ENCODE data around the gene ABCB10. TPM values are rescaled to one million over a fixed set of nuclear protein-coding genes. Genes with fewer than 3 reads are reported as not detected.

Gene ABCB10
- total and polyA plus RNA-seq, 4 donors: 6.2 to 190 (median 11.5) TPM

DNA sequence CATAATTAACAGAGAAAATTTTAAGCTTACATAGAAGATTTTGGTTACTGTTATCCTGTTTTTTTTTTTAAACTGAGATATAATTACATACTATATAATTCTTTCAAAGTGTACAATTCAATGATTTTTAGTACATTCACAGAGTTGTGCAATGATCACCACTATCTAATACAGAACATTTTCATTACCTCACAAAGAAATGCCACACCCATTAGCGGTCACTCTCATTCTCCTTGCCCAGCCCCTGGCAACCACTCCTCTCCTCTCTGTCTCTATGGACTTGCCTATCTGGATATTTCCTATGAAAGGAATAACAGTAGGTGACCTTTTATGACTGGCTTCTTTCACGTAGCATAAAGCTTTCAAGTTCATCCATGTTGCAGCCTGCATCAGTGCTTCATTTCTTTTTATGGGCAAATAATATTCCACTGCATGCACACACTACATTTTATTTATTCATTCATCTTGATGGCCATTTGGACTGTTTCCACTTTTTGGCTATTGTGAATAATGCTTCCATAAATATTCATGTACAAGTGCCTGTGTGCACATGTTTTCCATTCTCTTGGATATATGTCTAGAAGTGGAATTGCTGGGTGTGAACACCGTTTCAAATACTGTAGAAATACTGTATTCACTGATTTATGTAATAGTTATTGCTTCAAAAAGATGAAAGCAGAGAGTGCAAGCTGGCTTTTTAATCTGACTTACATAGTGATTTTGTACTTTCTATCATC lies 40.9 kb upstream of the ABCB10 start:
- Histone ChIP-seq H3K4me1 (ENCODE audit: control insufficient read depth in 4 of 4, insufficient read depth in 4 of 4, low read length in 3 of 4) (peaks cover 0 to 2% (median 0%) of the 10 kb centered on the region in 4 donors), H3K4me3 (ENCODE audit: low read depth in 1 of 3, low read length in 3 of 3) (no peak overlapping the region), H3K27me3 (ENCODE audit: control insufficient read depth in 4 of 4, insufficient read depth in 4 of 4, low read length in 3 of 4) (no peaks in the 10 kb centered on the region), H3K27ac (ENCODE audit: low read depth in 1 of 2, low read length in 2 of 2) (no peak overlapping the region), H3K9me3 (ENCODE audit: control insufficient read depth in 4 of 4, low read length in 3 of 4) (no peaks in the 10 kb centered on the region), H3K9ac (ENCODE audit: low read depth in 1 of 2, low read length in 2 of 2) (no peak overlapping the region), H3K36me3 (ENCODE audit: control insufficient read depth in 4 of 4, insufficient read depth in 3 of 4, low read depth in 1 of 4, low read length in 3 of 4) (peaks cover 13 to 47% (median 24%) of the 10 kb centered on the region in 4 donors)
- no peak for DNase-seq (ENCODE audit: low spot score)
- 95% methylated on average over 3 of the region's 3 CpGs for WGBS
- TF ChIP-seq ZBTB33 (IDR thresholded peaks at IDR 0.05) (no peak), YY1 (IDR thresholded peaks at IDR 0.05) (no peak), RAD21 (IDR thresholded peaks at IDR 0.05) (no peak), NR2F2 (IDR thresholded peaks at IDR 0.05) (no peak), HNF4A (conservative IDR thresholded peaks at IDR 0.05) (no peak)
- TF ChIP-seq, protein P1, sequence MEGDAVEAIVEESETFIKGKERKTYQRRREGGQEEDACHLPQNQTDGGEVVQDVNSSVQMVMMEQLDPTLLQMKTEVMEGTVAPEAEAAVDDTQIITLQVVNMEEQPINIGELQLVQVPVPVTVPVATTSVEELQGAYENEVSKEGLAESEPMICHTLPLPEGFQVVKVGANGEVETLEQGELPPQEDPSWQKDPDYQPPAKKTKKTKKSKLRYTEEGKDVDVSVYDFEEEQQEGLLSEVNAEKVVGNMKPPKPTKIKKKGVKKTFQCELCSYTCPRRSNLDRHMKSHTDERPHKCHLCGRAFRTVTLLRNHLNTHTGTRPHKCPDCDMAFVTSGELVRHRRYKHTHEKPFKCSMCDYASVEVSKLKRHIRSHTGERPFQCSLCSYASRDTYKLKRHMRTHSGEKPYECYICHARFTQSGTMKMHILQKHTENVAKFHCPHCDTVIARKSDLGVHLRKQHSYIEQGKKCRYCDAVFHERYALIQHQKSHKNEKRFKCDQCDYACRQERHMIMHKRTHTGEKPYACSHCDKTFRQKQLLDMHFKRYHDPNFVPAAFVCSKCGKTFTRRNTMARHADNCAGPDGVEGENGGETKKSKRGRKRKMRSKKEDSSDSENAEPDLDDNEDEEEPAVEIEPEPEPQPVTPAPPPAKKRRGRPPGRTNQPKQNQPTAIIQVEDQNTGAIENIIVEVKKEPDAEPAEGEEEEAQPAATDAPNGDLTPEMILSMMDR (IDR thresholded peaks at IDR 0.05; ENCODE audit: low read depth, low read length, missing input control): no peak

- WGBS: 87% methylated on average over 3 of the region's 3 CpGs
- Histone ChIP-seq H3K4me3 (ENCODE audit: low read depth in 1 of 3, low read length in 3 of 3) (no peak overlapping the region), H3K9me3 (ENCODE audit: control insufficient read depth in 4 of 4, low read length in 3 of 4) (no peaks in the 10 kb centered on the region), H3K27ac (ENCODE audit: low read depth in 1 of 2, low read length in 2 of 2) (no peak overlapping the region), H3K4me1 (ENCODE audit: control insufficient read depth in 4 of 4, insufficient read depth in 4 of 4, low read length in 3 of 4) (peaks cover 0 to 2% (median 0%) of the 10 kb centered on the region in 4 donors), H3K9ac (ENCODE audit: low read depth in 1 of 2, low read length in 2 of 2) (no peak overlapping the region), H3K27me3 (ENCODE audit: control insufficient read depth in 4 of 4, insufficient read depth in 4 of 4, low read length in 3 of 4) (no peaks in the 10 kb centered on the region), H3K36me3 (ENCODE audit: control insufficient read depth in 4 of 4, insufficient read depth in 3 of 4, low read depth in 1 of 4, low read length in 3 of 4) (peaks cover 13 to 48% (median 30%) of the 10 kb centered on the region in 4 donors)
- TF ChIP-seq TAF1 (conservative IDR thresholded peaks at IDR 0.05) (no peak), SP1 (IDR thresholded peaks at IDR 0.05) (no peak), YY1 (IDR thresholded peaks at IDR 0.05) (no peak), HNF4G (IDR thresholded peaks at IDR 0.05) (no peak), FOXA1 (IDR thresholded peaks at IDR 0.05) (no peak), ZBTB33 (IDR thresholded peaks at IDR 0.05) (no peak), EGR1 (IDR thresholded peaks at IDR 0.05; ENCODE audit: low read depth in 2 of 2) (no peak), GABPA (IDR thresholded peaks at IDR 0.05 in 1 of 2, conservative IDR thresholded peaks at IDR 0.05 in 1 of 2) (no peak), NR2F2 (IDR thresholded peaks at IDR 0.05) (no peak), HNF4A (conservative IDR thresholded peaks at IDR 0.05) (no peak), JUND (IDR thresholded peaks at IDR 0.05) (no peak), RXRA (IDR thresholded peaks at IDR 0.05) (no peak)
- TF ChIP-seq, protein P2, sequence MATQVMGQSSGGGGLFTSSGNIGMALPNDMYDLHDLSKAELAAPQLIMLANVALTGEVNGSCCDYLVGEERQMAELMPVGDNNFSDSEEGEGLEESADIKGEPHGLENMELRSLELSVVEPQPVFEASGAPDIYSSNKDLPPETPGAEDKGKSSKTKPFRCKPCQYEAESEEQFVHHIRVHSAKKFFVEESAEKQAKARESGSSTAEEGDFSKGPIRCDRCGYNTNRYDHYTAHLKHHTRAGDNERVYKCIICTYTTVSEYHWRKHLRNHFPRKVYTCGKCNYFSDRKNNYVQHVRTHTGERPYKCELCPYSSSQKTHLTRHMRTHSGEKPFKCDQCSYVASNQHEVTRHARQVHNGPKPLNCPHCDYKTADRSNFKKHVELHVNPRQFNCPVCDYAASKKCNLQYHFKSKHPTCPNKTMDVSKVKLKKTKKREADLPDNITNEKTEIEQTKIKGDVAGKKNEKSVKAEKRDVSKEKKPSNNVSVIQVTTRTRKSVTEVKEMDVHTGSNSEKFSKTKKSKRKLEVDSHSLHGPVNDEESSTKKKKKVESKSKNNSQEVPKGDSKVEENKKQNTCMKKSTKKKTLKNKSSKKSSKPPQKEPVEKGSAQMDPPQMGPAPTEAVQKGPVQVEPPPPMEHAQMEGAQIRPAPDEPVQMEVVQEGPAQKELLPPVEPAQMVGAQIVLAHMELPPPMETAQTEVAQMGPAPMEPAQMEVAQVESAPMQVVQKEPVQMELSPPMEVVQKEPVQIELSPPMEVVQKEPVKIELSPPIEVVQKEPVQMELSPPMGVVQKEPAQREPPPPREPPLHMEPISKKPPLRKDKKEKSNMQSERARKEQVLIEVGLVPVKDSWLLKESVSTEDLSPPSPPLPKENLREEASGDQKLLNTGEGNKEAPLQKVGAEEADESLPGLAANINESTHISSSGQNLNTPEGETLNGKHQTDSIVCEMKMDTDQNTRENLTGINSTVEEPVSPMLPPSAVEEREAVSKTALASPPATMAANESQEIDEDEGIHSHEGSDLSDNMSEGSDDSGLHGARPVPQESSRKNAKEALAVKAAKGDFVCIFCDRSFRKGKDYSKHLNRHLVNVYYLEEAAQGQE (IDR thresholded peaks at IDR 0.05): no peak
- TF ChIP-seq, protein P3, sequence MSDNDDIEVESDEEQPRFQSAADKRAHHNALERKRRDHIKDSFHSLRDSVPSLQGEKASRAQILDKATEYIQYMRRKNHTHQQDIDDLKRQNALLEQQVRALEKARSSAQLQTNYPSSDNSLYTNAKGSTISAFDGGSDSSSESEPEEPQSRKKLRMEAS (IDR thresholded peaks at IDR 0.05): no peak
- DNase-seq (ENCODE audit: low spot score): no peak
These were observed 39.4 kb upstream of the ABCB10 start for GRCh38 chr1:229597877-229598276.
